GM21529 (cell line): ENCODE measurements around the gene ACTR3C.
"Not testable (repeated sequence)": the region's sequence is repeated elsewhere in the genome, so short reads cannot be mapped to it uniquely, and the experiment has no call there.

Experiments used
- ATAC-seq: cut with Tn5 transposase; IDR thresholded peaks from one replicate; pipeline ENCODE4 v1.9.1; 2021; ENCODE audit not compliant: unreplicated experiment

Gene ACTR3C

GRCh38 chr7:150336746-150337145, 13.4 kb upstream of the ACTR3C start:
- no peak for ATAC-seq

- no peak for ATAC-seq
These were observed 12.4 kb upstream of the ACTR3C start for GRCh38 chr7:150335774-150336112.

GRCh38 chr7:150335108-150335773, 11.9 kb upstream of the ACTR3C start:
- ATAC-seq, result no peak

GRCh38 chr7:150334108-150334507, 10.8 kb upstream of the ACTR3C start:
- ATAC-seq, result no peak

GRCh38 chr7:150333659-150334058, 10.3 kb upstream of the ACTR3C start:
- no peak for ATAC-seq

GRCh38 chr7:150332852-150333635, 9.7 kb upstream of the ACTR3C start:
- no peak for ATAC-seq

- ATAC-seq, result no peak
These were observed 7.0 kb upstream of the ACTR3C start for GRCh38 chr7:150330211-150330885.

GRCh38 chr7:150329331-150330120, 6.2 kb upstream of the ACTR3C start:
- ATAC-seq, result no peak

GRCh38 chr7:150327308-150327707, 4.0 kb upstream of the ACTR3C start:
- ATAC-seq, result no peak

GRCh38 chr7:150326657-150327268, 3.4 kb upstream of the ACTR3C start:
- no peak for ATAC-seq

GRCh38 chr7:150325901-150326300, 2.6 kb upstream of the ACTR3C start:
- no peak for ATAC-seq

GRCh38 chr7:150325110-150325611, 1.8 kb upstream of the ACTR3C start:
- ATAC-seq, result no peak

- no peak for ATAC-seq
These were observed 1.1 kb upstream of the ACTR3C start for GRCh38 chr7:150324373-150324961.

- ATAC-seq, result peak; percentile 25
These were observed 482 bp upstream of the ACTR3C start for GRCh38 chr7:150323682-150324372.

- ATAC-seq, result peak; percentile 35
These were observed 1.1 kb downstream of the ACTR3C start for GRCh38 chr7:150322114-150322832.

GRCh38 chr7:150321788-150322113, 1.6 kb downstream of the ACTR3C start:
- ATAC-seq, result no peak

GRCh38 chr7:150317748-150318444, 5.4 kb downstream of the ACTR3C start:
- no peak for ATAC-seq

GRCh38 chr7:150316987-150317386, 6.4 kb downstream of the ACTR3C start:
- not testable (repeated sequence) for ATAC-seq
